Liver (tissue), 9 donors: ENCODE results near the gene KDM2B. TPM values are rescaled to one million over a fixed set of nuclear protein-coding genes. Genes with fewer than 3 reads are reported as not detected.

ENCODE experiments used
- DNase-seq: peaks from one replicate; pipeline ENCODE4 v3.0.0-alpha.2; 2017; ENCODE audit warnings: low spot score
- H3K27ac ChIP-seq, 2 donors: one replicate each; pipeline ENCODE4 v1.7.0; 2013; ENCODE audit warnings: inconsistent platforms in 2 of 2, low read length in 2 of 2, control low read depth in 1 of 2, low read depth in 1 of 2, mild to moderate bottlenecking in 1 of 2
- H3K27me3 ChIP-seq, 4 donors: one replicate each; pipeline versions ENCODE4 v1.6.1 to v1.7.0; 2013; ENCODE audit warnings: low read length in 3 of 4, inconsistent platforms in 1 of 4, mild to moderate bottlenecking in 1 of 4, moderate library complexity in 1 of 4; ENCODE audit not compliant: control insufficient read depth in 4 of 4, insufficient read depth in 4 of 4
- H3K36me3 ChIP-seq, 4 donors: one replicate each; pipeline versions ENCODE4 v1.6.1 to v1.7.0; 2013; ENCODE audit warnings: low read length in 3 of 4, mild to moderate bottlenecking in 3 of 4, low read depth in 1 of 4, moderate library complexity in 1 of 4; ENCODE audit not compliant: control insufficient read depth in 4 of 4, insufficient read depth in 3 of 4
- H3K4me1 ChIP-seq, 4 donors: one replicate each; pipeline versions ENCODE4 v1.6.1 to v1.7.0; 2013; ENCODE audit warnings: low read length in 3 of 4, mild to moderate bottlenecking in 3 of 4, moderate library complexity in 1 of 4; ENCODE audit not compliant: control insufficient read depth in 4 of 4, insufficient read depth in 4 of 4
- H3K4me3 ChIP-seq, 3 donors: one replicate each; pipeline versions ENCODE4 v1.6.1 to v1.7.0; 2013; ENCODE audit warnings: low read length in 3 of 3, control low read depth in 1 of 3, low read depth in 1 of 3, mild to moderate bottlenecking in 1 of 3
- H3K9ac ChIP-seq, 2 donors: one replicate each; pipeline ENCODE4 v1.7.0; 2013; ENCODE audit warnings: low read length in 2 of 2, mild to moderate bottlenecking in 2 of 2, moderate library complexity in 2 of 2, control low read depth in 1 of 2, low read depth in 1 of 2
- H3K9me3 ChIP-seq, 4 donors: one replicate each; pipeline versions ENCODE4 v1.6.1 to v1.7.0; 2013; ENCODE audit warnings: low read length in 3 of 4; ENCODE audit not compliant: control insufficient read depth in 4 of 4
- EGR1 ChIP-seq, 2 donors: IDR thresholded peaks; 2 replicates each; pipeline ENCODE4 v1.6.1; 2016 to 2018; ENCODE audit warnings: antibody characterized with exemption in 2 of 2, low read depth in 2 of 2
- FOXA1 ChIP-seq: IDR thresholded peaks from 2 replicates; pipeline ENCODE4 v1.6.1; 2016; ENCODE audit warnings: antibody characterized with exemption
- GABPA ChIP-seq, 2 donors: IDR thresholded peaks in 1 of 2; conservative IDR thresholded peaks in 1 of 2; 2 replicates each; pipeline ENCODE4 v1.6.1; 2016; ENCODE audit warnings: antibody characterized with exemption in 2 of 2, mild to moderate bottlenecking in 1 of 2, moderate library complexity in 1 of 2
- HNF4G ChIP-seq: IDR thresholded peaks from 2 replicates; pipeline ENCODE4 v1.6.1; 2016; ENCODE audit warnings: antibody characterized with exemption
- JUND ChIP-seq, 2 donors: IDR thresholded peaks; 2 replicates each; pipeline ENCODE4 v1.6.1; 2016; ENCODE audit warnings: antibody characterized with exemption in 2 of 2
- MAX ChIP-seq: IDR thresholded peaks from 2 replicates; pipeline ENCODE4 v1.6.1; 2016; ENCODE audit warnings: antibody characterized with exemption
- NR2F2 ChIP-seq: IDR thresholded peaks from 2 replicates; pipeline ENCODE4 v1.6.1; 2016; ENCODE audit warnings: antibody characterized with exemption
- REST ChIP-seq: IDR thresholded peaks from 2 replicates; pipeline ENCODE4 v1.6.1; 2016; ENCODE audit warnings: antibody characterized with exemption, mild to moderate bottlenecking
- RXRA ChIP-seq, 2 donors: IDR thresholded peaks; 2 replicates each; pipeline ENCODE4 v1.6.1; 2017 to 2018; ENCODE audit warnings: antibody characterized with exemption in 2 of 2, mild to moderate bottlenecking in 1 of 2
- SP1 ChIP-seq: IDR thresholded peaks from 2 replicates; pipeline ENCODE4 v1.6.1; 2018; ENCODE audit warnings: antibody characterized with exemption, mild to moderate bottlenecking
- TAF1 ChIP-seq: conservative IDR thresholded peaks from 2 replicates; pipeline ENCODE4 v1.6.1; 2016; ENCODE audit warnings: antibody characterized with exemption, mild to moderate bottlenecking
- YY1 ChIP-seq: IDR thresholded peaks from 2 replicates; pipeline ENCODE4 v1.6.1; 2016; ENCODE audit warnings: antibody characterized with exemption, mild to moderate bottlenecking
- WGBS: extraction: QIAGEN DNeasy Blood & Tissue Kit; methylation state at CpG from one replicate; pipeline ENCODE4 v1.1.7; 2013; 5-methylcytosine and 5-hydroxymethylcytosine counted together
- polyA plus RNA-seq, 2 donors: library from polyadenylated mRNA; stranded (reverse) in 1 of 2; unstranded in 1 of 2; fragments of 200-250 nt in 1 of 2; fragments of >200 nt in 1 of 2; fragmentation: Nextera tagmentation in 1 of 2; extraction: Ambion mirVana in 1 of 2; gene quantifications; one replicate each; pipeline versions ENCODE4 v1.2.1 to v1.2.3, GENCODE V29; 2013 to 2015
- total RNA-seq, 2 donors: library from RNA; depleted of rRNA; stranded (reverse); fragments of >200 nt; gene quantifications; one replicate each; pipeline ENCODE4 v1.2.3, GENCODE V29; 2014
- TF ChIP-seq, protein P1 (sequence below): IDR thresholded peaks from 2 replicates; pipeline ENCODE4 v1.6.1; 2016; ENCODE audit warnings: antibody characterized with exemption
- donor health status: healthy.
- donor health status: healthy.
- donor health status: healthy.
- donor health status: healthy.
- donor health status: healthy.

KDM2B gene
- total and polyA plus RNA-seq, 4 donors: 7.0 to 34.2 (median 10.6) TPM

- TF ChIP-seq SP1 (peak; percentile 65), GABPA (IDR thresholded peaks at IDR 0.05 in 1 of 2, conservative IDR thresholded peaks at IDR 0.05 in 1 of 2) (no peak), YY1 (peak; percentile 59), FOXA1 (no peak), HNF4G (no peak), NR2F2 (no peak), TAF1 (no peak), JUND (IDR thresholded peaks at IDR 0.05) (no peak), EGR1 (IDR thresholded peaks at IDR 0.05; ENCODE audit: low read depth in 2 of 2) (no peak)
- TF ChIP-seq, protein P1, sequence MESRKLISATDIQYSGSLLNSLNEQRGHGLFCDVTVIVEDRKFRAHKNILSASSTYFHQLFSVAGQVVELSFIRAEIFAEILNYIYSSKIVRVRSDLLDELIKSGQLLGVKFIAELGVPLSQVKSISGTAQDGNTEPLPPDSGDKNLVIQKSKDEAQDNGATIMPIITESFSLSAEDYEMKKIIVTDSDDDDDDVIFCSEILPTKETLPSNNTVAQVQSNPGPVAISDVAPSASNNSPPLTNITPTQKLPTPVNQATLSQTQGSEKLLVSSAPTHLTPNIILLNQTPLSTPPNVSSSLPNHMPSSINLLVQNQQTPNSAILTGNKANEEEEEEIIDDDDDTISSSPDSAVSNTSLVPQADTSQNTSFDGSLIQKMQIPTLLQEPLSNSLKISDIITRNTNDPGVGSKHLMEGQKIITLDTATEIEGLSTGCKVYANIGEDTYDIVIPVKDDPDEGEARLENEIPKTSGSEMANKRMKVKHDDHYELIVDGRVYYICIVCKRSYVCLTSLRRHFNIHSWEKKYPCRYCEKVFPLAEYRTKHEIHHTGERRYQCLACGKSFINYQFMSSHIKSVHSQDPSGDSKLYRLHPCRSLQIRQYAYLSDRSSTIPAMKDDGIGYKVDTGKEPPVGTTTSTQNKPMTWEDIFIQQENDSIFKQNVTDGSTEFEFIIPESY: no peak
Measured at GRCh38 chr12:121513464-121514183, 67.2 kb downstream of the KDM2B start (continued).

- Histone ChIP-seq H3K36me3 (peaks cover 0 to 21% (median 6%) of the 10 kb centered on the region in 4 donors), H3K4me3 (no peak overlapping the region), H3K27me3 (no peaks in the 10 kb centered on the region), H3K9ac (no peak overlapping the region), H3K27ac (no peak overlapping the region), H3K4me1 (peaks cover 17 to 39% (median 28%) of the 10 kb centered on the region in 4 donors), H3K9me3 (no peaks in the 10 kb centered on the region)
- TF ChIP-seq YY1 (no peak), EGR1 (IDR thresholded peaks at IDR 0.05; ENCODE audit: low read depth in 2 of 2) (no peak), SP1 (no peak), JUND (IDR thresholded peaks at IDR 0.05) (no peak), NR2F2 (no peak), FOXA1 (no peak), RXRA (IDR thresholded peaks at IDR 0.05) (no peak), MAX (no peak), REST (no peak)
- TF ChIP-seq, protein P1: no peak
- WGBS: 87% methylated on average over 12 of the region's 12 CpGs
- no peak for DNase-seq
Measured at GRCh38 chr12:121512561-121512960, 68.3 kb downstream of the KDM2B start.
